GM21723 (cell line): ENCODE data around the gene TOMM40.
A peak's percentile ranks its signal among the peaks of the same experiment; 100 is the strongest.
"Not testable (repeated sequence)": the region's sequence is repeated elsewhere in the genome, so short reads cannot be mapped to it uniquely, and the experiment has no call there.

Experiments
- ATAC-seq: cut with Tn5 transposase; IDR thresholded peaks from one replicate; pipeline ENCODE4 v1.9.1; 2021; ENCODE audit warnings: mild to moderate bottlenecking, moderate library complexity; ENCODE audit not compliant: unreplicated experiment

The TOMM40 gene

DNA sequence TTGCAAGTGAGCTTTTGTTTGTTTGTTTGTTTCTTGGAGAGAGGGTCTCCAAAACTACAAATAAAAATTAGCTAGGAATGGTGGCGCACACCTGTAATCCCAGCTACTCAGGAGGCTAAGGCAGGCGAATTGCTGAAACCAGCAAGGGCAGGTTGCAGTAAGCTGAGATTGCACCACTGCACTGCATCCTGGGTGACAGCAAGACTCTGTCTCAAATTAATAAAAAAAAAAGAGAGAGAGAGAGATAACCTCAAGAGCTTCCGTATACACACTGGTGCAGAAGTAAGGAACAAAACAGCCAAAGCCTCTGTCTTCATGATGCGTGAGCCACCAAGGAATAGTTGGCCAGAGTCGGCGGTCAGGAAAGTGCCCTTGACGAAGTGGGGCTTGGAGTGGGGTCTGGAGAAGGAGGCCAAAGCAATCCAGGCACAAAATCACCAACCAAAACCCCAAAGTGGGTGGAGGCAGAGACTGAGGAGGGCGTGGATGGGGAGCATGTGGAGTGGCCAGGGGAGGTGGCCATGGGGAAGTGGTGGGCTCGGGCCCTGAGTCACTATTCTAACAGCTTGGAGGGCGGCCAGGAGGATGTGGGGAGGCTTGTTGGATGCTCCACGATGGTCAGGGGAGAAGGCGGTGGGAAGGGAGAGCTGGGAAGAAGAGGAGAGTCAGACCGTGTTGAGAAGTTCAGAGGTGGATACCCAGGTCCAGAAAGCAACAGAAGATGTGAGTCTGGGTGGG lies 21.2 kb upstream of the TOMM40 start:
- ATAC-seq, result no peak

DNA sequence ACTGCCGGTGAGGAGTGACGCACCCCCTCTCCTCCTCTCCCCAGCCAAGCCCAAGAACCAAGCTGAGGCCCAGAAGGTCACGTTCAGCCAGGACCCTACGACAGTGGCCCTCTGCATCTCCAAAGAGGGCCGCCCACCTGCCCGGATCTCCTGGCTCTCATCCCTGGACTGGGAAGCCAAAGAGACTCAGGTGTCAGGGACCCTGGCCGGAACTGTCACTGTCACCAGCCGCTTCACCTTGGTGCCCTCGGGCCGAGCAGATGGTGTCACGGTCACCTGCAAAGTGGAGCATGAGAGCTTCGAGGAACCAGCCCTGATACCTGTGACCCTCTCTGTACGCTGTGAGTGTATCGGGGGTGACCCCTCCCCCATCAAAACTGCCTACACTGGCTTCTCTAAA lies 19.2 kb upstream of the TOMM40 start:
- ATAC-seq, result no peak

DNA sequence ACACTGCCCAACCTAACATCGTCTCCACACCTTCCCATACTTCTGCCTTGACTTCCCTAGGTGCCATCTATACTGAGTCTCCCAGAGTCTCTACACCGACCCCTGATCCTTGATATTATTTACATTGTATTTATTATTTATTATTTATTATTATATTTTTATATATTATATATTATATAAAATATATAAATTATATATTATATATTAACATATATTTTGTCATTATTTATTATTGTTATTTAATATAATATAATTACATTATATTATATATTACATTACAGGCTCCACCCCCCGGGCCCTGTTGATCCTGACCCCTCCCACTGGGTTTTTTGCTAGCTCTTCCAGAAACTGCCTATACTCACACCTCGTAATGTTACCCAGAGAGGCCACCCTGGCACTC lies 18.4 kb upstream of the TOMM40 start:
- ATAC-seq, result no peak

DNA sequence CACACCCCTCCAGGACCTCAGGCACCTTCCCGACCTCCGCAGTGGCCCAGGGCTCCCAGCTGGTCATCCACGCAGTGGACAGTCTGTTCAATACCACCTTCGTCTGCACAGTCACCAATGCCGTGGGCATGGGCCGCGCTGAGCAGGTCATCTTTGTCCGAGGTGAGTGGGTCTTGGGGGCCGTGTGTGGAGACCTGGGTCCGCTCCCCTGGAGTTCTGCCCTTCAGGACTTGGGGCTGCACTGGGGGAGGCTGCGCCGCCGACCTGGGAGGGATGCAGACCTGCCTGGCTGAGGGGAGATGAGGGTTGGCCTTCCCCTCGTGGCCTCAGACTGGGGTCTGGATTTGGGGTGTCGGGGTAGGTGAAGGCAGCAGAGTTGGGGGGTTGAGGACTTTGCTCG lies 16.7 kb upstream of the TOMM40 start:
- ATAC-seq, result no peak

GRCh38 chr19:44875666-44876451 lies 15.2 kb upstream of the TOMM40 start:
- no peak for ATAC-seq

DNA sequence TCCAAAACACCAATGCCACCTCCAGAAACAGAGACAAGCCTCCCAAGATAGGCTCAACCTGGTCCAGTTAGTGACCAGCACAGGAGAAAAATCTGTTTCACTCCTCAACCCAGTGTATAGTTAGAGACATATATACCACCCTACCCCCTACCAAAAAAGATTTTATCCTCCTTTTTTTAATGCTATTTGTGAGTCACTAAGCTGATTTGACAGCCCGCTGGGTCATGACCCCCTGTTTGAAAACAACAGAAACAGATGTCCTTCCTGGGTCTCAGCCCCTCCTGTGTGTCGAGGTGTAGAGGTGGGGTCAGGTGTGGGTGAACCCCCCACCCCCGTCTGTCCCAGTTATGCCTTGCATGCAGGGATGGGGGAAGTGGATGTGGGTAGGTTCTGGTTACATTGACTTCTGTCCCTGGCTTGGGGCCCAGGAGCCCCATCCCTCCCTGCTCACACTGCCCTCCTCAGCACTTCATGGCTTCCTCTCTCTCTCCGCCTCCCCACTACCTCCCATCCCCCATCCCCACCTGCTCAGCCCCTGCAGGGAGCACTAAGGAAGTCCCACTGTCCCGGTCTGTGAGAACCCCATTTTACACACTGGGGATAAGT lies 14.0 kb upstream of the TOMM40 start:
- ATAC-seq, result no peak

- no peak for ATAC-seq
Observed at GRCh38 chr19:44878120-44878865, 12.8 kb upstream of the TOMM40 start.

- ATAC-seq, result no peak
Observed at GRCh38 chr19:44879309-44880065, 11.6 kb upstream of the TOMM40 start.

GRCh38 chr19:44882063-44882462 lies 9.0 kb upstream of the TOMM40 start:
- ATAC-seq, result no peak

- not testable (repeated sequence) for ATAC-seq
Observed at GRCh38 chr19:44882619-44883397, 8.2 kb upstream of the TOMM40 start.

DNA sequence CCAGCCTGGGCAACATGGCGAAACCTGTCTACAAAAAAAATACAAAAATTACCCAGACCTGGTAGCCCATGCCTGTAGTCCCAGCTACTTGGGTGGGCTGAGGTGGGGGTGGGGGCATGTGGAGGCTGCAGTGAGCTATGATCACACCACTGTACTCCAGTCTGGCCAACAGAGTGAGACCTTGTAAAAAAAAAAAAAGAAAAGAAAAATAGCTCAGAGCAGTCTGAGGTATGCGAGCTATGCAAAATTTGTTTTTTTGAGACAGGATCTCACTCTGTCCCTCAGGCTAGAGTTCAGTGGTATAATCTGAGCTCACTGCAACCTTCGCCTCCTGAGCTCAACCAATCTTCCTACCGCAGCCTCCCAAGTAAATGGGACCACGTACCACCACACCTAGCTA lies 7.1 kb upstream of the TOMM40 start:
- no peak for ATAC-seq

- ATAC-seq, result no peak
Observed at GRCh38 chr19:44884566-44884965, 6.5 kb upstream of the TOMM40 start.

- no peak for ATAC-seq
Observed at GRCh38 chr19:44886141-44886540, 4.9 kb upstream of the TOMM40 start.

DNA sequence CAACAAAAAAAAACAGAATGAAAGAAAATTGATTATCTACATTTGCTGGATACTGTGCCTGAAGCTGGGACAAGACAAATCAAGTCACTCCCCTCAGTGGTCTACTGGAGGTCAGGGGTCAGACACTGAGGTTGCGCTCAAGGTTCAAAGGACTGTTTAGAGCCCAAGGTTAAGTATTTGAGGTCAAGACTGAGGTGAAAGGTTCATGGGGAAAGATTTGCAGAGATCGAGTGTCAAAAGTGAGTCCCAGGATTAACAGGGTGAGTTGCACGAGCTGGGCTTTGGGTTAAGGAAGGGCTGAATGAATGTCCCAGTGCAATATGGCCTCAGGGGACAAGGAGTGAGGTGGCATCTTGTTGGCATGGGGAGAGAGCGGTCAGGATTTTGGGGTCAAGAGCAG lies 3.4 kb upstream of the TOMM40 start:
- ATAC-seq, result no peak

DNA sequence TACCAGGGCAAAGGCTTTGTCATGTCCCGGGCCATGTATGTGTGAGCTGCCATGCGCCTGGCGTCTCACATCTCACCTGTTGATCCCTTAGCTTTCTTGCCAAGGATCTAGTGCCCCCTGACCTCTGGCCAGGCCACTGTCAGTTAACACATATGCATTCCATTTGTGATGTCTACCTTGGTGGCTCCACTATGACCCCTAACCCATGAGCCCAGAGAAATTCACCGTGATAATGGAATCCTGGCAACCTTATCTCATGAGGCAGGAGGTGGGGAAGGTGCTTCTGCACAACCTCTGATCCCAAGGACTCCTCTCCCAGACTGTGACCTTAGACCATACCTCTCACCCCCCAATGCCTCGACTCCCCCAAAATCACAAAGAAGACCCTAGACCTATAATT lies 2.7 kb upstream of the TOMM40 start:
- ATAC-seq, result not testable (repeated sequence)

DNA sequence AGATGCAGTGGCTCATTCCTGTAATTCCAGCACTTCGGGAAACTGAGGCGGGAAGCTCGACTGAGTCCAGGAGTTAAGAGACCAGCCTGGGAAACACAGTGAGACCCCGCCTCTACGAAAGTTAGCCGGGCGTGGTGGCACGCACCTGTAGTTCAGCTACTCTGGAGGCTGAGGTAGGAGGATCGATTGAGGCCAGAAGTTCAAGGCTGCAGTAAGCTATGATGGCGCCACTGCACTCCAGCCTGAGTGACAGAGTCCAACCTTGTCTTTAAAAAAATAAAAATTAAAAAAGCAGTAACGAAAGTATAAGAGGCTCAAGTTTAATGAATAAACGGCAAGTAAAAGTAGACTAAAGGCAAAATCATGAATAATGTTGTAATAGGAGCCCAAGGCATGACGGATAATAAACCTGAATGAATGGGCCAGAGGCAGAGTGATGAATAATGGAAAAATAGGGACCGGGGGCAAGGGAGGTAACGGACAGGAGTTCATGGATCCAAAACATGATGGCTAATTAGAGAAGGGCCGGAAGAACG lies 1.2 kb upstream of the TOMM40 start:
- ATAC-seq, result no peak

- ATAC-seq, result peak; percentile 77
Observed at GRCh38 chr19:44890366-44891015, 563 bp upstream of the TOMM40 start.

DNA sequence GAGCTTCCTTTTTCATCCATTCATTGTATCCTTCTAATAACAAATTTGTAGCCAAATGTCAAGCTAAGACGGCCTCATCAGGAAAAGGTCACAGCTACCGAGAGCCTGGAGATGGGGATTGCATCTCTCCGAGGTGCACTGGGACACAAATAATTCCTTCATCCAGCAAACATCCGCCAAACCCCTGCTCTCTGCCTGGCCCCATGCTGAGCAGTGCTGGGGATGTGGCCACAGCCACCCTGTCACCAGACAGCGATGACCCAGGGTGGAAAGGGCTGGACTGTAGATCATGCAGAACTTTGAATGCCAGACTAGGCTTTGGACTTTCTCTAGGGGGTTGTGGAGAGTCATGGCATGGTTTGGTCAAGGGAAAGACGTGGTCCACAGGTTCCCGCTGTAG lies 1.9 kb downstream of the TOMM40 start:
- ATAC-seq, result no peak
